WTC11 (cell line): ENCODE measurements around the gene PA2G4. TPM values are rescaled to one million over a fixed set of nuclear protein-coding genes. Genes with fewer than 3 reads are reported as not detected.
A peak's percentile ranks its signal among the peaks of the same experiment; 100 is the strongest.

Source experiments
- ATAC-seq: fragments of 200-7000 bp; cut with Tn5 transposase; 2 replicates; pipeline ENCODE4 v1.10.0; 2021; ENCODE audit warnings: mild to moderate bottlenecking, moderate library complexity
- CTCF ChIA-PET: fragments of 300-600 bp; sonication (Branson Sonifier 250); formaldehyde crosslinking; loops from one replicate; lab custom pipeline; 2021; ENCODE audit warnings: antibody characterized with exemption; lab: Charles Lee
- POLR2A ChIA-PET: fragments of 350-600 bp; sonication (Branson Sonifier 250); formaldehyde crosslinking; loops from one replicate; lab custom pipeline; 2021; ENCODE audit warnings: antibody characterized with exemption; lab: Charles Lee
- DNase-seq: peaks from one replicate; pipeline ENCODE4 v3.0.0; 2021; ENCODE audit warnings: low spot score
- H3K27ac Mint-ChIP-seq: 2 replicates; pipeline ENCODE4 v1.8.0; 2021; ENCODE audit warnings: mixed read lengths
- H3K27me3 Mint-ChIP-seq: 2 replicates; pipeline ENCODE4 v1.8.0; 2021; ENCODE audit warnings: low read depth, mild to moderate bottlenecking, moderate library complexity, mixed read lengths
- H3K36me3 Mint-ChIP-seq: 2 replicates; pipeline ENCODE4 v1.8.0; 2021; ENCODE audit warnings: mixed read lengths
- H3K4me1 Mint-ChIP-seq: 2 replicates; pipeline ENCODE4 v1.8.0; 2022; ENCODE audit warnings: mixed read lengths
- H3K4me3 Mint-ChIP-seq: 2 replicates; pipeline ENCODE4 v1.8.0; 2021; ENCODE audit warnings: mild to moderate bottlenecking, moderate library complexity, mixed read lengths
- H3K9me3 Mint-ChIP-seq: 2 replicates; pipeline ENCODE4 v1.8.0; 2021; ENCODE audit warnings: mixed read lengths
- ATF1 ChIP-seq: sonication (generic); formaldehyde crosslinking; IDR thresholded peaks from 2 replicates; pipeline ENCODE4 v1.8.1; 2023; ENCODE audit warnings: mild to moderate bottlenecking, moderate library complexity, missing genetic modification reagents
- E2F5 ChIP-seq: sonication (generic); formaldehyde crosslinking; IDR thresholded peaks from 2 replicates; pipeline ENCODE4 v1.8.1; 2022; ENCODE audit warnings: mild to moderate bottlenecking, moderate library complexity, missing genetic modification reagents
- FOXJ3 ChIP-seq: sonication (generic); formaldehyde crosslinking; IDR thresholded peaks from 2 replicates; pipeline ENCODE4 v1.9.0; 2021; ENCODE audit warnings: missing genetic modification reagents, mild to moderate bottlenecking, borderline replicate concordance
- FOXK1 ChIP-seq: sonication (generic); formaldehyde crosslinking; IDR thresholded peaks from 2 replicates; pipeline ENCODE4 v1.8.0; 2022; ENCODE audit warnings: mild to moderate bottlenecking, moderate library complexity, missing genetic modification reagents
- NFE2L1 ChIP-seq: sonication (generic); formaldehyde crosslinking; IDR thresholded peaks from 2 replicates; pipeline ENCODE4 v1.8.1; 2023; ENCODE audit warnings: missing genetic modification reagents
- NFYB ChIP-seq: sonication (generic); formaldehyde crosslinking; conservative IDR thresholded peaks from 2 replicates; pipeline ENCODE4 v1.8.0; 2022; ENCODE audit warnings: low read depth, missing genetic modification reagents
- PRRX2 ChIP-seq: fragments of 250-450 bp; sonication (Bioruptor Pico); IDR thresholded peaks from 2 replicates; pipeline ENCODE4 v1.8.0; 2021; ENCODE audit warnings: mild to moderate bottlenecking
- SMAD4 ChIP-seq: sonication (generic); formaldehyde crosslinking; IDR thresholded peaks from 2 replicates; pipeline ENCODE4 v1.8.0; 2022; ENCODE audit warnings: mild to moderate bottlenecking, missing genetic modification reagents
- SOX15 ChIP-seq: fragments of 250-450 bp; sonication (Bioruptor Pico); IDR thresholded peaks from 2 replicates; pipeline ENCODE4 v1.9.0; 2021; ENCODE audit warnings: mild to moderate bottlenecking
- total RNA-seq: library from RNA; stranded (reverse); gene quantifications from 3 replicates; pipeline ENCODE4 v1.2.3, GENCODE V29; 2021
- TF ChIP-seq, protein P1 (sequence below): fragments of 200-600 bp; IDR thresholded peaks from 2 replicates; pipeline ENCODE4 v1.8.0; 2022; ENCODE audit warnings: antibody characterized with exemption
- TF ChIP-seq, protein P2 (sequence below): sonication (generic); formaldehyde crosslinking; IDR thresholded peaks from 2 replicates; pipeline ENCODE4 v1.8.0; 2022; ENCODE audit warnings: mild to moderate bottlenecking, missing genetic modification reagents
- TF ChIP-seq, protein P3 (sequence below): sonication (generic); formaldehyde crosslinking; conservative IDR thresholded peaks from 2 replicates; pipeline ENCODE4 v1.8.1; 2023; ENCODE audit warnings: mild to moderate bottlenecking, low read depth, missing genetic modification reagents, moderate library complexity
- TF ChIP-seq, protein P4 (sequence below): sonication (generic); formaldehyde crosslinking; IDR thresholded peaks from 2 replicates; pipeline ENCODE4 v1.8.1; 2023; ENCODE audit warnings: mild to moderate bottlenecking, missing genetic modification reagents, borderline replicate concordance

The PA2G4 gene
- total RNA-seq, 1 experiment from 2014 or later: 249 TPM

DNA sequence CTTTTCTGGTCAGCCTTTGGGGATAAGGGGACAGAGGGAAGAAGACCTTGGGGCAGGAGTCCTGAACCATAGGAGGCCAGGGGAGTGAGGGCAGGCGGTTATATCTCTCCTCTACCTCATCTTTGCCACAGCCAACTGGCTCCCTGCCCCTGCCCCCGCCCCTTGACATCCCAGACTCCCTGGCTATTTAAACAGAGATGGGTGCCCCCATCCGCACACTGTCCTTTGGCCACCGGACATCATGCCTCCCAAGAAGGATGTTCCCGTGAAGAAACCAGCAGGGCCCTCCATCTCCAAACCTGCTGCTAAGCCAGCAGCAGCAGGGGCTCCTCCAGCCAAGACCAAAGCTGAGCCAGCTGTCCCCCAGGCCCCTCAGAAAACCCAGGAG, 49.3 kb downstream of the PA2G4 start:
- peak overlapping the region; percentile 93 for H3K4me3 Mint-ChIP-seq
- CTCF ChIA-PET: interaction anchor here (0.5 to 1.3 kb wide), 4 partner anchors 18 to 36 kb away, joined by 3 read pairs; partner anchors contain the start of genes ESYT1 and SMARCC2
- TF ChIP-seq, protein P1, sequence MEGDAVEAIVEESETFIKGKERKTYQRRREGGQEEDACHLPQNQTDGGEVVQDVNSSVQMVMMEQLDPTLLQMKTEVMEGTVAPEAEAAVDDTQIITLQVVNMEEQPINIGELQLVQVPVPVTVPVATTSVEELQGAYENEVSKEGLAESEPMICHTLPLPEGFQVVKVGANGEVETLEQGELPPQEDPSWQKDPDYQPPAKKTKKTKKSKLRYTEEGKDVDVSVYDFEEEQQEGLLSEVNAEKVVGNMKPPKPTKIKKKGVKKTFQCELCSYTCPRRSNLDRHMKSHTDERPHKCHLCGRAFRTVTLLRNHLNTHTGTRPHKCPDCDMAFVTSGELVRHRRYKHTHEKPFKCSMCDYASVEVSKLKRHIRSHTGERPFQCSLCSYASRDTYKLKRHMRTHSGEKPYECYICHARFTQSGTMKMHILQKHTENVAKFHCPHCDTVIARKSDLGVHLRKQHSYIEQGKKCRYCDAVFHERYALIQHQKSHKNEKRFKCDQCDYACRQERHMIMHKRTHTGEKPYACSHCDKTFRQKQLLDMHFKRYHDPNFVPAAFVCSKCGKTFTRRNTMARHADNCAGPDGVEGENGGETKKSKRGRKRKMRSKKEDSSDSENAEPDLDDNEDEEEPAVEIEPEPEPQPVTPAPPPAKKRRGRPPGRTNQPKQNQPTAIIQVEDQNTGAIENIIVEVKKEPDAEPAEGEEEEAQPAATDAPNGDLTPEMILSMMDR: no peak
- TF ChIP-seq SOX15 (CRISPR knock-in tag): no peak
- no peak for TF ChIP-seq FOXK1 (CRISPR knock-in tag)
- TF ChIP-seq, protein P2, sequence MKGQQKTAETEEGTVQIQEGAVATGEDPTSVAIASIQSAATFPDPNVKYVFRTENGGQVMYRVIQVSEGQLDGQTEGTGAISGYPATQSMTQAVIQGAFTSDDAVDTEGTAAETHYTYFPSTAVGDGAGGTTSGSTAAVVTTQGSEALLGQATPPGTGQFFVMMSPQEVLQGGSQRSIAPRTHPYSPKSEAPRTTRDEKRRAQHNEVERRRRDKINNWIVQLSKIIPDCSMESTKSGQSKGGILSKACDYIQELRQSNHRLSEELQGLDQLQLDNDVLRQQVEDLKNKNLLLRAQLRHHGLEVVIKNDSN (CRISPR knock-in tag): no peak
- no peak for TF ChIP-seq SMAD4 (CRISPR knock-in tag)
- TF ChIP-seq, protein P3, sequence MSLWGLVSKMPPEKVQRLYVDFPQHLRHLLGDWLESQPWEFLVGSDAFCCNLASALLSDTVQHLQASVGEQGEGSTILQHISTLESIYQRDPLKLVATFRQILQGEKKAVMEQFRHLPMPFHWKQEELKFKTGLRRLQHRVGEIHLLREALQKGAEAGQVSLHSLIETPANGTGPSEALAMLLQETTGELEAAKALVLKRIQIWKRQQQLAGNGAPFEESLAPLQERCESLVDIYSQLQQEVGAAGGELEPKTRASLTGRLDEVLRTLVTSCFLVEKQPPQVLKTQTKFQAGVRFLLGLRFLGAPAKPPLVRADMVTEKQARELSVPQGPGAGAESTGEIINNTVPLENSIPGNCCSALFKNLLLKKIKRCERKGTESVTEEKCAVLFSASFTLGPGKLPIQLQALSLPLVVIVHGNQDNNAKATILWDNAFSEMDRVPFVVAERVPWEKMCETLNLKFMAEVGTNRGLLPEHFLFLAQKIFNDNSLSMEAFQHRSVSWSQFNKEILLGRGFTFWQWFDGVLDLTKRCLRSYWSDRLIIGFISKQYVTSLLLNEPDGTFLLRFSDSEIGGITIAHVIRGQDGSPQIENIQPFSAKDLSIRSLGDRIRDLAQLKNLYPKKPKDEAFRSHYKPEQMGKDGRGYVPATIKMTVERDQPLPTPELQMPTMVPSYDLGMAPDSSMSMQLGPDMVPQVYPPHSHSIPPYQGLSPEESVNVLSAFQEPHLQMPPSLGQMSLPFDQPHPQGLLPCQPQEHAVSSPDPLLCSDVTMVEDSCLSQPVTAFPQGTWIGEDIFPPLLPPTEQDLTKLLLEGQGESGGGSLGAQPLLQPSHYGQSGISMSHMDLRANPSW (CRISPR knock-in tag): no peak
- TF ChIP-seq NFE2L1 (CRISPR knock-in tag): no peak
- no peak for TF ChIP-seq FOXJ3 (CRISPR knock-in tag)
- TF ChIP-seq NFYB (CRISPR knock-in tag): no peak
- no peak for TF ChIP-seq ATF1 (CRISPR knock-in tag)
- TF ChIP-seq, all 79 proteins: peak for 0
- DNase-seq (no peak), ATAC-seq (no peak)
- no peaks in the 10 kb centered on the region for H3K27me3 Mint-ChIP-seq
- H3K9me3 Mint-ChIP-seq: no peaks in the 10 kb centered on the region
- POLR2A ChIA-PET: interaction anchor here (0.5 kb wide), 1 partner anchor 69 kb away, joined by 3 read pairs; no protein-coding TSS in a partner anchor
- peaks cover 20% of the 10 kb centered on the region for H3K4me1 Mint-ChIP-seq
- no peak overlapping the region for H3K27ac Mint-ChIP-seq
- H3K36me3 Mint-ChIP-seq: peaks cover 17% of the 10 kb centered on the region

DNA sequence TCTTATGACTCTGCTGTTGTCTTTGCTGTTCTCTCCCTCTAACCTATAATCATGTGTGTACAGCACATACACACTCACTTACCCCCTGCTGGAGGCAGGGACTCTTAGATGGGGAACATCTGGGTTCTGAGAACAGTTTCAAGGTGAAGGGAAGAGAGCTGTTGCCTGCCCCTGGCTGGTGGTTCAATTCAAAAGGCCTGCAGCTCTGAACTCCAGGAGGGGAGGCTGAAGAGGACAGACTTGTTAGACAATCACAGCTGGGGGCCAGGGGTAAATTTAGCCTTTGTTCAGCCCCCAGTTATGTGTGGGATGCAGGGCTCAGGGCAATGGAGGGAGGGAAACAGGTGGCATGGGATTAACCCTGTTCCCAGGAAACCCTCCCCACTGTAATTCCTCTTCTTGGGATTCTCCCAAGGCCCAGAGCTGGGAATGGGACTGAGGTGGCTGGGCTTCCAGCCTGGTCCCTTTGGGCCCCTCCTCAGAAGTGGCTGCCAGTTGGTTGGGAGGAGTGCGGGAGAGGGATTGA, 50.0 kb downstream of the PA2G4 start:
- no peak overlapping the region for H3K27ac Mint-ChIP-seq
- POLR2A ChIA-PET: no interaction called here
- ATAC-seq: no peak
- no peaks in the 10 kb centered on the region for H3K9me3 Mint-ChIP-seq
- H3K36me3 Mint-ChIP-seq: peaks cover 23% of the 10 kb centered on the region
- DNase-seq: no peak
- CTCF ChIA-PET: interaction anchor here (0.5 to 1.3 kb wide), 4 partner anchors 18 to 35 kb away, joined by 3 read pairs; partner anchors contain the start of genes ESYT1 and SMARCC2
- H3K4me3 Mint-ChIP-seq: no peak overlapping the region
- H3K27me3 Mint-ChIP-seq: no peaks in the 10 kb centered on the region
- no peak for TF ChIP-seq E2F5 (CRISPR knock-in tag)
- TF ChIP-seq, protein P4, sequence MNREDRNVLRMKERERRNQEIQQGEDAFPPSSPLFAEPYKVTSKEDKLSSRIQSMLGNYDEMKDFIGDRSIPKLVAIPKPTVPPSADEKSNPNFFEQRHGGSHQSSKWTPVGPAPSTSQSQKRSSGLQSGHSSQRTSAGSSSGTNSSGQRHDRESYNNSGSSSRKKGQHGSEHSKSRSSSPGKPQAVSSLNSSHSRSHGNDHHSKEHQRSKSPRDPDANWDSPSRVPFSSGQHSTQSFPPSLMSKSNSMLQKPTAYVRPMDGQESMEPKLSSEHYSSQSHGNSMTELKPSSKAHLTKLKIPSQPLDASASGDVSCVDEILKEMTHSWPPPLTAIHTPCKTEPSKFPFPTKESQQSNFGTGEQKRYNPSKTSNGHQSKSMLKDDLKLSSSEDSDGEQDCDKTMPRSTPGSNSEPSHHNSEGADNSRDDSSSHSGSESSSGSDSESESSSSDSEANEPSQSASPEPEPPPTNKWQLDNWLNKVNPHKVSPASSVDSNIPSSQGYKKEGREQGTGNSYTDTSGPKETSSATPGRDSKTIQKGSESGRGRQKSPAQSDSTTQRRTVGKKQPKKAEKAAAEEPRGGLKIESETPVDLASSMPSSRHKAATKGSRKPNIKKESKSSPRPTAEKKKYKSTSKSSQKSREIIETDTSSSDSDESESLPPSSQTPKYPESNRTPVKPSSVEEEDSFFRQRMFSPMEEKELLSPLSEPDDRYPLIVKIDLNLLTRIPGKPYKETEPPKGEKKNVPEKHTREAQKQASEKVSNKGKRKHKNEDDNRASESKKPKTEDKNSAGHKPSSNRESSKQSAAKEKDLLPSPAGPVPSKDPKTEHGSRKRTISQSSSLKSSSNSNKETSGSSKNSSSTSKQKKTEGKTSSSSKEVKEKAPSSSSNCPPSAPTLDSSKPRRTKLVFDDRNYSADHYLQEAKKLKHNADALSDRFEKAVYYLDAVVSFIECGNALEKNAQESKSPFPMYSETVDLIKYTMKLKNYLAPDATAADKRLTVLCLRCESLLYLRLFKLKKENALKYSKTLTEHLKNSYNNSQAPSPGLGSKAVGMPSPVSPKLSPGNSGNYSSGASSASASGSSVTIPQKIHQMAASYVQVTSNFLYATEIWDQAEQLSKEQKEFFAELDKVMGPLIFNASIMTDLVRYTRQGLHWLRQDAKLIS (CRISPR knock-in tag): no peak
- no peak for TF ChIP-seq PRRX2 (CRISPR knock-in tag)
- H3K4me1 Mint-ChIP-seq: peaks cover 25% of the 10 kb centered on the region
